Spleen (tissue), 11 donors: ENCODE data around the gene SPAG5. TPM values are rescaled to one million over a fixed set of nuclear protein-coding genes. Genes with fewer than 3 reads are reported as not detected.

ENCODE experiments used
- DNase-seq: peaks from one replicate; pipeline ENCODE4 v3.0.0-alpha.2; 2020
- H3K27ac ChIP-seq, 8 donors: fragments of 200-600 bp; sonication (generic) in 7 of 8; 1 replicate in 4 of 8; 2 replicates in 4 of 8; pipeline versions ENCODE4 v1.5.0 to v1.8.0; 2016 to 2021; ENCODE audit warnings: inconsistent platforms in 4 of 8, mild to moderate bottlenecking in 4 of 8, moderate library complexity in 1 of 8
- H3K27me3 ChIP-seq, 7 donors: fragments of 200-600 bp; sonication (generic) in 6 of 7; replicated peaks in 1 of 7; 1 replicate in 4 of 7; 2 replicates in 3 of 7; pipeline versions ENCODE4 v1.5.0 to v1.8.0; 2016 to 2021; ENCODE audit warnings: inconsistent platforms in 3 of 7, mild to moderate bottlenecking in 1 of 7
- H3K36me3 ChIP-seq, 6 donors: fragments of 200-600 bp; sonication (generic) in 5 of 6; 1 replicate in 4 of 6; 2 replicates in 2 of 6; pipeline versions ENCODE4 v1.5.0 to v1.8.0; 2016 to 2021; ENCODE audit warnings: inconsistent platforms in 2 of 6
- H3K4me1 ChIP-seq, 6 donors: fragments of 200-600 bp; sonication (generic) in 5 of 6; 1 replicate in 3 of 6; 2 replicates in 3 of 6; pipeline versions ENCODE4 v1.5.0 to v1.8.0; 2016 to 2021; ENCODE audit warnings: inconsistent platforms in 3 of 6
- H3K4me3 ChIP-seq, 8 donors: fragments of 200-600 bp; sonication (generic) in 7 of 8; 1 replicate in 4 of 8; 2 replicates in 4 of 8; pipeline versions ENCODE4 v1.5.0 to v1.8.0; 2016 to 2021; ENCODE audit warnings: inconsistent platforms in 4 of 8, mild to moderate bottlenecking in 4 of 8, moderate library complexity in 2 of 8
- H3K9me3 ChIP-seq, 8 donors: fragments of 200-600 bp; sonication (generic) in 7 of 8; 1 replicate in 4 of 8; 2 replicates in 4 of 8; pipeline versions ENCODE4 v1.5.0 to v1.8.0; 2016 to 2021; ENCODE audit warnings: inconsistent platforms in 4 of 8
- POLR2A ChIP-seq, 3 donors: fragments of 450-650 bp; IDR thresholded peaks; one replicate each; pipeline ENCODE4 v1.5.1; 2017; ENCODE audit warnings: antibody characterized with exemption in 3 of 3, mild to moderate bottlenecking in 1 of 3
- POLR2AphosphoS5 ChIP-seq, 3 donors: sonication (generic); formaldehyde crosslinking; IDR thresholded peaks; one replicate each; pipeline ENCODE4 v1.5.1; 2017; ENCODE audit warnings: antibody characterized with exemption in 3 of 3
- WGBS, 5 donors: extraction: QIAGEN DNeasy Blood & Tissue Kit in 3 of 5; methylation state at CpG; one replicate each; pipeline versions ENCODE4 v1.1.5 to v1.1.7; 2013 to 2018; 5-methylcytosine and 5-hydroxymethylcytosine counted together
- intact Hi-C: fragments of 100-400 bp; cut with DNase I; formaldehyde crosslinking; loops from one replicate; pipeline ENCODE4 v1.15.0; 2023; ENCODE audit warnings: low total_unique reads
- polyA plus RNA-seq, 3 donors: library from polyadenylated mRNA; stranded (reverse); fragments of 200-250 nt; gene quantifications; one replicate each; pipeline ENCODE4 v1.2.1, GENCODE V29; 2013
- total RNA-seq, 7 donors: library from RNA; depleted of rRNA in 3 of 7; stranded (reverse); fragments of >200 nt in 3 of 7; fragmentation: NEBNext Ultra II Directional in 4 of 7; extraction: Animal tissue kit (Norgen Biotek cat#: 25700) in 4 of 7; gene quantifications; one replicate each; pipeline versions ENCODE4 v1.1.0 to v1.2.1, GENCODE V29; 2016 to 2021
- TF ChIP-seq, protein P1 (sequence below), 11 experiments: fragments of 200-600 bp in 7 of 11; fragments of 450-650 bp in 4 of 11; sonication (generic) in 4 of 11; IDR thresholded peaks in 8 of 11; conservative IDR thresholded peaks in 3 of 11; 1 replicate in 7 of 11; 2 replicates in 4 of 11; pipeline versions ENCODE4 v1.4.0 to v1.8.0; 2016 to 2021; ENCODE audit warnings: antibody characterized with exemption in 11 of 11, inconsistent platforms in 4 of 11, mild to moderate bottlenecking in 1 of 11
- donor health status: healthy with polysubstance abuse.
- donor health status: DM: no; HTN: no; CAD: no; lungs with moderate emphysema.
- donor health status: DM: no; HTN: no; CAD: no.
- donor health status: Bipolar disorder and iron deficiency.
- donor health status: healthy.
- donor health status: DM: no; HTN: no; CAD: no.
- donor health status: DM: yes; HTN: yes; CAD: no.

Gene SPAG5
- total and polyA plus RNA-seq, 10 donors: 6.2 to 19.7 (median 14.6) TPM

DNA sequence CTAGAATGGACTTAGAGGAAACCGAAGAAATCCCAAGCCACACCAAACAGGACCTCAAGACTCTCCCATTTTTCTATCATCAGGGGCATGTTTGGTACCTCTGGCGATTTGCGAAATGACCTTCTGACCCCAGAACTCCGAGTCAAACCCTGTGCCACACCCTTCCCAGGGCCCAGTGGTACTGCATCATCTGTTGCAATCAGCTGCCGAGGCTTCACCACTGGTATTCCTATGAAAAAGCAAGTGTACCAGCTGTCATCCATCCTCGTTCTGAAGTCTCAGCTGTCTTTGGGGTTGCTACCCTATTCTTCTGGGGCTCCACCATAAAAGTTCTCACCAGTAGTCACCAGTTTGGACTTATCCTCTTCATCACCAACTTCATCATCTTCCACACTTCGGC is 17.5 kb upstream of the SPAG5 start:
- 82 to 93% (median 87%) methylated on average over 7 of the region's 7 CpGs for WGBS, 5 donors
- H3K4me3 ChIP-seq: no peak overlapping the region
- no peak for DNase-seq
- intact Hi-C loops: no loop called here
- peaks cover 17 to 100% (median 79%) of the 10 kb centered on the region in 6 donors for H3K36me3 ChIP-seq
- peaks cover 0 to 31% (median 6%) of the 10 kb centered on the region in 6 donors for H3K4me1 ChIP-seq
- H3K9me3 ChIP-seq: no peaks in the 10 kb centered on the region
- H3K27me3 ChIP-seq: no peaks in the 10 kb centered on the region
- TF ChIP-seq, protein P1, sequence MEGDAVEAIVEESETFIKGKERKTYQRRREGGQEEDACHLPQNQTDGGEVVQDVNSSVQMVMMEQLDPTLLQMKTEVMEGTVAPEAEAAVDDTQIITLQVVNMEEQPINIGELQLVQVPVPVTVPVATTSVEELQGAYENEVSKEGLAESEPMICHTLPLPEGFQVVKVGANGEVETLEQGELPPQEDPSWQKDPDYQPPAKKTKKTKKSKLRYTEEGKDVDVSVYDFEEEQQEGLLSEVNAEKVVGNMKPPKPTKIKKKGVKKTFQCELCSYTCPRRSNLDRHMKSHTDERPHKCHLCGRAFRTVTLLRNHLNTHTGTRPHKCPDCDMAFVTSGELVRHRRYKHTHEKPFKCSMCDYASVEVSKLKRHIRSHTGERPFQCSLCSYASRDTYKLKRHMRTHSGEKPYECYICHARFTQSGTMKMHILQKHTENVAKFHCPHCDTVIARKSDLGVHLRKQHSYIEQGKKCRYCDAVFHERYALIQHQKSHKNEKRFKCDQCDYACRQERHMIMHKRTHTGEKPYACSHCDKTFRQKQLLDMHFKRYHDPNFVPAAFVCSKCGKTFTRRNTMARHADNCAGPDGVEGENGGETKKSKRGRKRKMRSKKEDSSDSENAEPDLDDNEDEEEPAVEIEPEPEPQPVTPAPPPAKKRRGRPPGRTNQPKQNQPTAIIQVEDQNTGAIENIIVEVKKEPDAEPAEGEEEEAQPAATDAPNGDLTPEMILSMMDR (IDR thresholded peaks at IDR 0.05 in 8 of 11, conservative IDR thresholded peaks at IDR 0.05 in 3 of 11): no peak
- TF ChIP-seq POLR2AphosphoS5 (IDR thresholded peaks at IDR 0.05) (no peak), POLR2A (IDR thresholded peaks at IDR 0.05) (no peak)
- H3K27ac ChIP-seq: no peak overlapping the region

DNA sequence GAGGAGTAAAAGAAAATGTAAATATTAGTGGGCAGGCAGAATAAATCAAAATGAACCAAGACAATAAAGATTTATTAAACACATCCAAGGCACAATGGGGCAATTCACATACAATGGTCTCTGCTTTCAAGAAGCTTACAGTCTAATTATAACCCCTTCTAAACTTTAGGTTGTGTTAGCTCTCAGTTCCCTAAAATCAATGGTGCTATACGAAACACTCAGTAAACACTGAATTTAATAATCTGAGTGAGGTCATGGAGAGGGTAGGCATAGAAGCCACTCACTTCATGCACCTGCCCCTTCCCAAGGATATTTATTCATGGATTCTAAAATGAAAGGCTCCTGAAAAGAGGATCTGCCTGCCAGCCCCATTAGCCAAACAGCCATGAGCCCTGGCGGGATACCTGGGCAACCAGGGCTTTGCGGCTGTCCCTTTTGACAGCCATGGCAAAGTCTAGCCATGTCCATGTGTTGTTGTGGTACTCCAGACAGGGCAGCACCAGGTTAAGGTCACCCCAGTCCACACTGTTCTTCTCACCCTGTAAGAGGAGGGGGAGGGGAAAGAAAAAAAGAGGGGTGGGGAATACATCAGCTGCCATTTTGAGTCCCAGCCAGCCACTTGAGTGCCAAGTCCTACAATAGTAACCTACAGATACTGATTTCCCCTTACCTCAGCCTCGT is 16.6 kb upstream of the SPAG5 start:
- intact Hi-C loops: no loop called here
- no peak overlapping the region for H3K4me3 ChIP-seq
- 80 to 90% (median 87%) methylated on average over 4 of the region's 4 CpGs for WGBS, 5 donors
- no peak for DNase-seq
- no peak overlapping the region for H3K27ac ChIP-seq
- H3K27me3 ChIP-seq: no peaks in the 10 kb centered on the region
- H3K9me3 ChIP-seq: no peaks in the 10 kb centered on the region
- H3K4me1 ChIP-seq: peaks cover 0 to 31% (median 6%) of the 10 kb centered on the region in 6 donors
- TF ChIP-seq POLR2AphosphoS5 (IDR thresholded peaks at IDR 0.05): no peak
- TF ChIP-seq, protein P1 (IDR thresholded peaks at IDR 0.05 in 8 of 11, conservative IDR thresholded peaks at IDR 0.05 in 3 of 11): no peak
- peaks cover 17 to 100% (median 74%) of the 10 kb centered on the region in 6 donors for H3K36me3 ChIP-seq

DNA sequence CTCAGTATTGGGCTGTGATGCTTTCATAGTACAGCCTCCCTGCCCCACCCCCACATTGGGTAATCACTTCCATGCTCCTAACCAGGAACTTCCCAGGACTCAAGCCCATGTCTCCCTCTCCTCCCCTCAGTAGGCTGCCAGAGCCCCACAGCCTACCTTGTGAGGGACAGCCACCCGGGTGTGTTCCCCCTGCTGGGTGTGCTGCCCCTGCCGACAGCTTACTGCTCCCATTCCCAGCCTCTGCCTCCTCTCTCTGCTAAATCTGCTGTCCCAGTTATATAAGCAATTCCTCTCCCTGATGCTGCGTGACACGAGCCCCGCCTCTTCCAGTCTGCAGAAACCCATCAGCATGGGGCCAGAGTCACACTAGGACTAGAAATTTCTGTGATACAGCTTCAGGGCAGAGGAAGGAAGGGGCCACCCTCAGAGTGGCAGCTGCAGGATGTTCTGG is 15.1 kb upstream of the SPAG5 start, which contains the start of gene RSKR:
Gene RSKR (minus strand): TSS at position 255 of the 451 bp plus-strand sequence. CDS start 24 bp downstream, at position 231.
- H3K27me3 ChIP-seq: no peaks in the 10 kb centered on the region
- H3K27ac ChIP-seq: peak within 1 kb of the TSS in 1 of 8 donors; percentile 31
- peaks cover 0 to 31% (median 6%) of the 10 kb centered on the region in 6 donors for H3K4me1 ChIP-seq
- DNase-seq: no peak
- TF ChIP-seq POLR2AphosphoS5 (IDR thresholded peaks at IDR 0.05): peak in 1 of 3 donors; percentile 37
- TF ChIP-seq, protein P1 (IDR thresholded peaks at IDR 0.05 in 8 of 11, conservative IDR thresholded peaks at IDR 0.05 in 3 of 11): no peak
- no peak for TF ChIP-seq POLR2A (IDR thresholded peaks at IDR 0.05)
- intact Hi-C loops: loop anchor here (5.0 kb wide), 2 partner anchors 67 to 122 kb away; no protein-coding TSS in a partner anchor
- H3K9me3 ChIP-seq: no peaks in the 10 kb centered on the region
- H3K36me3 ChIP-seq: peaks cover 12 to 98% (median 65%) of the 10 kb centered on the region in 6 donors
- H3K4me3 ChIP-seq: no peak within 1 kb of the TSS
- WGBS, 5 donors: 53 to 66% (median 62%) methylated on average over 5 of the region's 5 CpGs
